ENCODE data around the gene MGAT5. TPM values are rescaled to one million over a fixed set of nuclear protein-coding genes. Genes with fewer than 3 reads are reported as not detected.

Gene MGAT5
- total RNA-seq, 4 donors from 2014 or later = 28.3 to 52.3 (median 40.4) TPM

DNA sequence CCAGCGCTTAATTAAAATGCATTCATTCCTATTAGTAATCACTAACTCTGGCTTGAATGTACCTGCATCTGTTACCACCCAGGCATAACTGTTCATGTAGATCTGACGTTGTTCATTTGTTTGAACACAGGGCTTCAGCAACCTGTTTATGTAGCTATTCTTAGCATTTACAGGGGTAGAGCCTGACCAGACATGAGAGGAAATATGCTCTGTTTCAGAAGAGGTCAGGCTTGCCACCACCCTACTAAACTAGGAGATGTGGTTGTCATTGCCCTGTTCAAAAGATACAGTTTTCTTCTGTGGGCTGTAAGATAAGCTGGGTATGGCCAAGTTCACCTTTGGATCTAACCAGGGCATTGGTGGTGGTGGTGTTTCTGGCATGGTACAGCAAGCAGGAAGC lies 8.8 kb downstream of the MGAT5 start:
- ATAC-seq (ENCODE audit: low FRiP score) = no peak
- TF ChIP-seq, protein P1, sequence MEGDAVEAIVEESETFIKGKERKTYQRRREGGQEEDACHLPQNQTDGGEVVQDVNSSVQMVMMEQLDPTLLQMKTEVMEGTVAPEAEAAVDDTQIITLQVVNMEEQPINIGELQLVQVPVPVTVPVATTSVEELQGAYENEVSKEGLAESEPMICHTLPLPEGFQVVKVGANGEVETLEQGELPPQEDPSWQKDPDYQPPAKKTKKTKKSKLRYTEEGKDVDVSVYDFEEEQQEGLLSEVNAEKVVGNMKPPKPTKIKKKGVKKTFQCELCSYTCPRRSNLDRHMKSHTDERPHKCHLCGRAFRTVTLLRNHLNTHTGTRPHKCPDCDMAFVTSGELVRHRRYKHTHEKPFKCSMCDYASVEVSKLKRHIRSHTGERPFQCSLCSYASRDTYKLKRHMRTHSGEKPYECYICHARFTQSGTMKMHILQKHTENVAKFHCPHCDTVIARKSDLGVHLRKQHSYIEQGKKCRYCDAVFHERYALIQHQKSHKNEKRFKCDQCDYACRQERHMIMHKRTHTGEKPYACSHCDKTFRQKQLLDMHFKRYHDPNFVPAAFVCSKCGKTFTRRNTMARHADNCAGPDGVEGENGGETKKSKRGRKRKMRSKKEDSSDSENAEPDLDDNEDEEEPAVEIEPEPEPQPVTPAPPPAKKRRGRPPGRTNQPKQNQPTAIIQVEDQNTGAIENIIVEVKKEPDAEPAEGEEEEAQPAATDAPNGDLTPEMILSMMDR (IDR thresholded peaks at IDR 0.05) = no peak

DNA sequence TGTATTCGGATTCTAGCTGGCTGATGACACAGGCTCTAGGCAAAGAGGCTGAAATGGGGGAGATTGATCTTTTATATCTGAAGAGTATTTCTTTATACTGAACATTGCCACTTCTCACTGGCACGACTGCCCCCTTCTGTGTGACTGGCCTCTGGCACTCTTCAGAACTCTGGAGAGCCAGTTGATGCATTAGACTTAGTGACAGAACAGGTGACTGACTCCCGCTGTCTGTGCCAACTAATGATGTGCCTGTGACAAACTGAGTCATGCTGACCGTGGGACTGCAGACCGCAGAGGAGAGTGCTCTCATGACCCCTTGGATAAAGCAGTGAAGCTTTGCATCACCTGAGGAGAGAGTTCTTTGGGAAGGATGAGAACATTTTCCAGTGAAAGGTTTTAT lies 14.4 kb downstream of the MGAT5 start:
- TF ChIP-seq, protein P1 (IDR thresholded peaks at IDR 0.05) = no peak
- ATAC-seq (ENCODE audit: low FRiP score) = no peak

More for the DNA sequence above, 8.8 kb downstream of the MGAT5 start:
- no peak for DNase-seq (ENCODE audit: low spot score)

GRCh38 chr2:134269230-134269629 lies 15.4 kb downstream of the MGAT5 start:
- no peak for DNase-seq (ENCODE audit: low spot score)
- TF ChIP-seq, protein P1 (IDR thresholded peaks at IDR 0.05) = no peak
- no peak for ATAC-seq (ENCODE audit: low FRiP score)

More for the DNA sequence above, 14.4 kb downstream of the MGAT5 start:
- DNase-seq (ENCODE audit: low spot score) = no peak

DNA sequence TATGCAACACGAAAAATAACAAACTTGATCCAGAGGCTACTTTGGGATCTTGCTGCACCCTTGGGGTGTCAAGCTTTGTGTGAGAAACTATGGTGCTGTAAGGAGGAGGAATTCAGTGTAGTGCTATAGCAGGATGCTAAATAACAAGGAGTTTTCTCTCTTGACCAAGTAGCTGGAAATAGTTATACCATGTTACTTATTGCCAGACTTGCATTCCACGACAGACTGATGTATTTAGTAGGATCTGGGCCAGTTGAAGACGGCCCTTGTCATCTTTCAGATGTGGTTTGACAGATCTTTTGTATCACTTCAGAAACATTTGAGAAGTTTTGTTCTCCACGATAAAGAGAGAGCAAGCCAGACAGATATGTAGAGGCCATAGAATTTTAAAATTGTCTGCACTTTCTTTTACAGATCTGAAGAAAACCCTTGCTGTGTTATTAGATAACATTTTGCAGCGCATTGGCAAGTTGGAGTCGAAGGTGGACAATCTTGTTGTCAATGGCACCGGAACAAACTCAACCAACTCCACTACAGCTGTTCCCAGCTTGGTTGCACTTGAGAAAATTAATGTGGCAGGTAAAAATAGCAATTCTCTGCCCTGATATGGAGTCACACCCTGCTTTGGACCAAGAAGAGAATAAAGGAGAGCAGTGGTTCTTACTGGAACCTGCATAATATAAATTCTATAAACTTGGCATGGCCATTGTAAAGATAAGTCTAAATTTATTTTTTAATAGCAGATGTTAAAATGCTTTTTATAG lies 16.3 kb downstream of the MGAT5 start:
- TF ChIP-seq, protein P1 (IDR thresholded peaks at IDR 0.05) = no peak
- ATAC-seq (ENCODE audit: low FRiP score) (no peak), DNase-seq (ENCODE audit: low spot score) (no peak)

DNA sequence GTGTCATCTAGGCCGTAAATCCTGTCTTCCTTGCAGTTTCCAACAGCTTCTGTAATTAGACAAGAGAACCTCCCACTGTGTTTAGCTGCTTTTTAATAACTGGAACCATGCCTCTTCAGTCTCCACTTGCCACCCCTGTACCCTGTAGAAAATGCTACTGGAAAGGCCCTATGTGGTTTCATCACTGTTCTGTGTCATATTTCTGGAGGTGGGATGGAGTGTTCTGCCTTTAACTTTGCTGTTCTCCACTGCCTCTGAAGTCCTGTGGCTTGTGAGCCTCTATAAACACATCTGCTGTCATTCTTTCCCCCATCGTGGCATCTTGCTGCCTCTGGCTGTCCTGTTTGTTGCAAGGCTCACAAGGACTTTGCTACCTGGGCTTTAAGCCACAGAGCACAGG lies 17.9 kb downstream of the MGAT5 start:
- TF ChIP-seq, protein P1 (IDR thresholded peaks at IDR 0.05) = no peak
- ATAC-seq (ENCODE audit: low FRiP score) (no peak), DNase-seq (ENCODE audit: low spot score) (no peak)

DNA sequence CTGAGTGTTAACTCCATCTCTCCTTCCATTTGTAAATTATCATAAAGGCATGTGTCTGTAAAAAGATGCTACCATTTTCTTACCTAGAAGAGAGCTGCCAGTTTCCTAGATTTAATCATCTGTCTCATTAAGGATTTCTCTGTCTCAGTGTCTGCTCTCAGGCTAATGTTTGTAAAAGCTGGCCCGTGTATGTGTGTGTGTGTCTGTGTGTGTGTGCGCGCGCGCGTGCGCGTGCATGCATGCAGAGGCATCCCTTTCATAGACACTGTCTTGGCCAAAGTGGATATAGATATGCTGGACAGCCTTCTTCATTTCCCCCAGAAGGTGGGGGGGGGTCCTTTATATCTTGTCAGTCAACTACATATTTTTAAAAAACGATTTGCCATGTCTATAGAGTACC lies 18.9 kb downstream of the MGAT5 start:
- no peak for DNase-seq (ENCODE audit: low spot score)
- TF ChIP-seq, protein P1 (IDR thresholded peaks at IDR 0.05) = no peak
- no peak for ATAC-seq (ENCODE audit: low FRiP score)
